ENCODE data around the gene TANC1. TPM values are rescaled to one million over a fixed set of nuclear protein-coding genes. Genes with fewer than 3 reads are reported as not detected.

Gene TANC1
- total and polyA plus RNA-seq, 2 experiments from 2014 or later = 2.8 to 9.5 TPM

- peaks cover 14% of the 10 kb centered on the region for H3K4me1 ChIP-seq (ENCODE audit: insufficient read depth)
- no peaks in the 10 kb centered on the region for H3F3A ChIP-seq (replicated peaks; ENCODE audit: low read depth)
- H3K36me3 ChIP-seq (ENCODE audit: insufficient read depth) = no peaks in the 10 kb centered on the region
- no peak overlapping the region; the same call in 1 of the 2 replicates for H3K27ac Mint-ChIP-seq
- DNase-seq (ENCODE audit: low spot score) (peak; percentile 17), ATAC-seq (peak; percentile 45)
- H3K4me1 Mint-ChIP-seq = peaks cover 18% of the 10 kb centered on the region
- H3K4me2 ChIP-seq = no peak overlapping the region
- H2AFZ ChIP-seq = no peak overlapping the region
- no peaks in the 10 kb centered on the region for H3K9me3 Mint-ChIP-seq
- no peak overlapping the region for H3K4me3 ChIP-seq
- H3K27me3 Mint-ChIP-seq (ENCODE audit: insufficient read depth, low read depth, poor library complexity) = peaks cover 2% of the 10 kb centered on the region
- no peaks in the 10 kb centered on the region for H4K20me1 ChIP-seq (replicated peaks; ENCODE audit: insufficient read depth)
- TF ChIP-seq REST (IDR thresholded peaks at IDR 0.05; ENCODE audit: unreplicated experiment) (no peak), CTCF (conservative IDR thresholded peaks at IDR 0.05; ENCODE audit: low read depth in 2 of 2) (no peak), STAT1 (IDR thresholded peaks at IDR 0.05; ENCODE audit: unreplicated experiment) (no peak), ZNF462 (CRISPR knock-in tag; IDR thresholded peaks at IDR 0.05) (no peak), JUNB (IDR thresholded peaks at IDR 0.05; ENCODE audit: unreplicated experiment) (no peak), CREB1 (CRISPR knock-in tag; IDR thresholded peaks at IDR 0.05; ENCODE audit: low read depth) (no peak), NANOG (IDR thresholded peaks at IDR 0.05; ENCODE audit: borderline replicate concordance) (no peak), EZH2phosphoT487 (IDR thresholded peaks at IDR 0.05; ENCODE audit: unreplicated experiment) (no peak), ZNF331 (CRISPR knock-in tag; IDR thresholded peaks at IDR 0.05; ENCODE audit: low read depth) (no peak), ZNF114 (CRISPR knock-in tag; IDR thresholded peaks at IDR 0.05) (no peak), POLR2AphosphoS5 (IDR thresholded peaks at IDR 0.05; ENCODE audit: low read depth) (no peak), EZH2 (IDR thresholded peaks at IDR 0.05; ENCODE audit: low read depth, unreplicated experiment) (no peak)
- TF ChIP-seq, protein P1, sequence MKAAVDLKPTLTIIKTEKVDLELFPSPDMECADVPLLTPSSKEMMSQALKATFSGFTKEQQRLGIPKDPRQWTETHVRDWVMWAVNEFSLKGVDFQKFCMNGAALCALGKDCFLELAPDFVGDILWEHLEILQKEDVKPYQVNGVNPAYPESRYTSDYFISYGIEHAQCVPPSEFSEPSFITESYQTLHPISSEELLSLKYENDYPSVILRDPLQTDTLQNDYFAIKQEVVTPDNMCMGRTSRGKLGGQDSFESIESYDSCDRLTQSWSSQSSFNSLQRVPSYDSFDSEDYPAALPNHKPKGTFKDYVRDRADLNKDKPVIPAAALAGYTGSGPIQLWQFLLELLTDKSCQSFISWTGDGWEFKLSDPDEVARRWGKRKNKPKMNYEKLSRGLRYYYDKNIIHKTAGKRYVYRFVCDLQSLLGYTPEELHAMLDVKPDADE (IDR thresholded peaks at IDR 0.05) = no peak
- H3K27me3 ChIP-seq (ENCODE audit: insufficient read depth) = no peaks in the 10 kb centered on the region
- H3K79me2 ChIP-seq (replicated peaks; ENCODE audit: insufficient read depth) = peaks cover 12% of the 10 kb centered on the region
- no peak overlapping the region for H3K27ac ChIP-seq (ENCODE audit: low read depth)
- no peak overlapping the region for H3K4me3 Mint-ChIP-seq
- H3K9me2 ChIP-seq (ENCODE audit: insufficient read depth) = no peaks in the 10 kb centered on the region
- H3K36me3 Mint-ChIP-seq (ENCODE audit: low read depth) = no peaks in the 10 kb centered on the region
These were observed 16.2 kb downstream of the TANC1 start for GRCh38 chr2:158984604-158985135.
